Fibroblast of lung (primary cell): ENCODE data around the gene PPP4R2. TPM values are rescaled to one million over a fixed set of nuclear protein-coding genes. Genes with fewer than 3 reads are reported as not detected.
"Not testable (repeated sequence)": the region's sequence is repeated elsewhere in the genome, so short reads cannot be mapped to it uniquely, and the experiment has no call there.

Source experiments
- DNase-seq, 2 donors: peaks; one replicate each; pipeline versions ENCODE4 v3.0.0 to v3.0.0-alpha.2; 2010; ENCODE audit warnings: low read depth in 2 of 2
- H2AFZ ChIP-seq: 2 replicates; pipeline ENCODE4 v1.5.1; 2012; ENCODE audit warnings: low read length, control low read depth, inconsistent platforms
- H3K27ac ChIP-seq: 2 replicates; pipeline ENCODE4 v1.5.1; 2011; ENCODE audit warnings: low read length, control low read depth; ENCODE audit not compliant: insufficient read depth
- H3K27me3 ChIP-seq: 2 replicates; pipeline ENCODE4 v1.5.1; 2011; ENCODE audit warnings: mild to moderate bottlenecking, low read length; ENCODE audit not compliant: control insufficient read depth, insufficient read depth
- H3K36me3 ChIP-seq: 2 replicates; pipeline ENCODE4 v1.5.1; 2011; ENCODE audit warnings: low read length; ENCODE audit not compliant: control insufficient read depth, insufficient read depth
- H3K4me1 ChIP-seq: 2 replicates; pipeline ENCODE4 v1.5.1; 2011; ENCODE audit warnings: low read length; ENCODE audit not compliant: control insufficient read depth, insufficient read depth; ENCODE audit errors: extremely low read depth
- H3K4me2 ChIP-seq: 2 replicates; pipeline ENCODE4 v1.5.1; 2011; ENCODE audit warnings: low read length, control low read depth; ENCODE audit not compliant: insufficient read depth; ENCODE audit errors: extremely low read depth
- H3K4me3 ChIP-seq, 4 experiments: fragments of 200-600 bp in 1 of 4; sonication (generic) in 1 of 4; replicated peaks in 1 of 4; 2 replicates each; pipeline ENCODE4 v1.5.1; 2011 to 2016; ENCODE audit warnings: low read length in 4 of 4, low read depth in 3 of 4, mild to moderate bottlenecking in 3 of 4, control low read depth in 2 of 4, inconsistent platforms in 1 of 4, mixed read lengths in 1 of 4; ENCODE audit not compliant: insufficient read depth in 1 of 4; ENCODE audit errors: control extremely low read depth in 1 of 4
- H3K79me2 ChIP-seq: 2 replicates; pipeline ENCODE4 v1.5.1; 2012; ENCODE audit warnings: mild to moderate bottlenecking, low read length, inconsistent platforms; ENCODE audit not compliant: control insufficient read depth, insufficient read depth
- H3K9ac ChIP-seq: 2 replicates; pipeline ENCODE4 v1.5.1; 2011; ENCODE audit warnings: mild to moderate bottlenecking, low read length, control low read depth; ENCODE audit not compliant: insufficient read depth
- H3K9me3 ChIP-seq: 2 replicates; pipeline ENCODE4 v1.5.1; 2012; ENCODE audit warnings: low read depth, low read length; ENCODE audit not compliant: control insufficient read depth, insufficient read depth
- H4K20me1 ChIP-seq: 2 replicates; pipeline ENCODE4 v1.5.1; 2011; ENCODE audit warnings: low read length; ENCODE audit not compliant: control insufficient read depth, insufficient read depth; ENCODE audit errors: extremely low read depth
- EZH2 ChIP-seq: IDR thresholded peaks from 2 replicates; pipeline ENCODE4 v1.5.1; 2012; ENCODE audit warnings: low read length, control low read depth, mild to moderate bottlenecking; ENCODE audit errors: missing control alignments
- polyA plus RNA-seq, 2 donors: library from polyadenylated mRNA; depleted of rRNA in 1 of 2; stranded (reverse) in 1 of 2; unstranded in 1 of 2; fragments of >200 nt; gene quantifications; 2 replicates each; pipeline ENCODE4 v1.2.1, GENCODE V29; 2011 to 2012; ENCODE audit warnings: missing spikeins in 1 of 2
- total RNA-seq: library from RNA; depleted of rRNA; stranded (reverse); fragments of >200 nt; gene quantifications from 2 replicates; pipeline ENCODE4 v1.2.1, GENCODE V29; 2014
- TF ChIP-seq, protein P1 (sequence below), 2 donors: IDR thresholded peaks in 1 of 2; conservative IDR thresholded peaks in 1 of 2; 1 replicate in 1 of 2; 2 replicates in 1 of 2; pipeline ENCODE4 v1.5.1; 2011 to 2012; ENCODE audit warnings: low read length in 2 of 2, control low read depth in 1 of 2, inconsistent platforms in 1 of 2, low read depth in 1 of 2, mild to moderate bottlenecking in 1 of 2

Gene PPP4R2
- total and polyA plus RNA-seq, 2 donors (not counting 1 experiment from before 2014, with no cell fraction given): 35.5 to 65.6 TPM

DNA sequence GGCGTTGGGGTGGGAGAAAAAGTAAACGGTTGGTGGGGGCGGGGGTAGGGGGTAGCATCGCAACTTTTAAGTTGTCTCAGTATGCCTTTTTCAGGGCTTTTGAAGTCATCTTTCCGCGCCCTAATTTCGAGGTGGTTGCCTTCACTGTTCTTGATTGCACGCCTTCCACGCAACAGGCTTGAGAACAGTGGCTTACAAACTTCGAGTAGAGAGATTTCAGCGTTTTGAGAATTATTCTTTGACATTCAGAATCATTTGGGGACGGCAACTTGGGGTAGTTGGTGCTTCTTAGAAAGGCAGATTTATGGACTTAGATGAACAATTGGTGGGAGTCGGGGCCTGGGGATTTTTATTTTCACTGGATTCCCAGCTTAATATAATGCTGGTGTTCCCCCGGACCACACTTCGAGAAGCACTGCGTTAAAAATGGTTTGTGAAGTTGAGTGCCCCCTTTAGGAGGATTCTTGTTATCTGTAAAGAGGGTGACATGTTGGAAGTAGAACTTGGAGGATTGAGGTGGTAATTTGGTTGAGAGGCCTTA is 880 bp downstream of the PPP4R2 start:
- H2AFZ ChIP-seq: peak overlapping the region; percentile 9

DNA sequence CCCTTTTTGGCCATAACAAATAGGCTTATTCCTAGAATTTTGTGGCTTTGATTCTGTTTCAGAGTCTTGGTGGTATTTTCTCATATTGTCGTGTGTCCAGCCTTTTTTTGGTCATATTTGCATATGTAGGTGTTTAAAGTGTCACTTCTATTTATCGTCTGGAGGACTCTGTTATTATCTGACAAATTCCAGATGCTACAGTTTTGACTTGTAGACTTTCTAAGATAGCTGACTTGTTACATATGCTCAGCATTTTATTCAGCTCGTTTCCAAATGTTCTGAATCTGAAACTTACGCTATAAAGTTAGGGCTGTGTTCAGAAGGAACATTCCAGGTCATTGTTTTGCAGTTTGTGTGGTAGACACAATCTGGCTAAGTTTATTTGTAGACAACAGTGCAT is 1.9 kb downstream of the PPP4R2 start:
- DNase-seq: peak in 1 of 2 donors; percentile 11
- Histone ChIP-seq H3K9ac (peak overlapping the region; percentile 3), H3K36me3 (peaks cover 3% of the 10 kb centered on the region), H3K27me3 (no peaks in the 10 kb centered on the region), H2AFZ (no peak overlapping the region), H3K79me2 (peaks cover 62% of the 10 kb centered on the region), H3K9me3 (no peaks in the 10 kb centered on the region), H4K20me1 (peaks cover 11% of the 10 kb centered on the region), H3K4me2 (peak overlapping the region; percentile 96), H3K4me1 (peaks cover 2% of the 10 kb centered on the region), H3K27ac (peak overlapping the region; percentile 20), H3K4me3 (peak overlapping the region; percentile 76 to 97 (median 90))
- TF ChIP-seq, protein P1, sequence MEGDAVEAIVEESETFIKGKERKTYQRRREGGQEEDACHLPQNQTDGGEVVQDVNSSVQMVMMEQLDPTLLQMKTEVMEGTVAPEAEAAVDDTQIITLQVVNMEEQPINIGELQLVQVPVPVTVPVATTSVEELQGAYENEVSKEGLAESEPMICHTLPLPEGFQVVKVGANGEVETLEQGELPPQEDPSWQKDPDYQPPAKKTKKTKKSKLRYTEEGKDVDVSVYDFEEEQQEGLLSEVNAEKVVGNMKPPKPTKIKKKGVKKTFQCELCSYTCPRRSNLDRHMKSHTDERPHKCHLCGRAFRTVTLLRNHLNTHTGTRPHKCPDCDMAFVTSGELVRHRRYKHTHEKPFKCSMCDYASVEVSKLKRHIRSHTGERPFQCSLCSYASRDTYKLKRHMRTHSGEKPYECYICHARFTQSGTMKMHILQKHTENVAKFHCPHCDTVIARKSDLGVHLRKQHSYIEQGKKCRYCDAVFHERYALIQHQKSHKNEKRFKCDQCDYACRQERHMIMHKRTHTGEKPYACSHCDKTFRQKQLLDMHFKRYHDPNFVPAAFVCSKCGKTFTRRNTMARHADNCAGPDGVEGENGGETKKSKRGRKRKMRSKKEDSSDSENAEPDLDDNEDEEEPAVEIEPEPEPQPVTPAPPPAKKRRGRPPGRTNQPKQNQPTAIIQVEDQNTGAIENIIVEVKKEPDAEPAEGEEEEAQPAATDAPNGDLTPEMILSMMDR (conservative IDR thresholded peaks at IDR 0.05 in 1 of 2, IDR thresholded peaks at IDR 0.05 in 1 of 2; ENCODE audit: low read depth in 1 of 2, low read length in 2 of 2): no peak
- no peak for TF ChIP-seq EZH2

More for the DNA sequence above, 880 bp downstream of the PPP4R2 start:
- peaks cover 2% of the 10 kb centered on the region for H3K4me1 ChIP-seq
- peak overlapping the region; percentile 96 for H3K4me2 ChIP-seq
- peak; percentile 60 to 70 for DNase-seq
- peaks cover 11% of the 10 kb centered on the region for H4K20me1 ChIP-seq
- peak overlapping the region; percentile 82 for H3K27ac ChIP-seq
- H3K9ac ChIP-seq: peak overlapping the region; percentile 92
- no peaks in the 10 kb centered on the region for H3K27me3 ChIP-seq
- H3K4me3 ChIP-seq: peak overlapping the region; percentile 76 to 97 (median 90)
- H3K79me2 ChIP-seq: peaks cover 54% of the 10 kb centered on the region
- peaks cover 3% of the 10 kb centered on the region for H3K36me3 ChIP-seq
- TF ChIP-seq EZH2: no peak
- TF ChIP-seq, protein P1 (conservative IDR thresholded peaks at IDR 0.05 in 1 of 2, IDR thresholded peaks at IDR 0.05 in 1 of 2; ENCODE audit: low read depth in 1 of 2, low read length in 2 of 2): peak; percentile 54 to 59
- H3K9me3 ChIP-seq: no peaks in the 10 kb centered on the region

DNA sequence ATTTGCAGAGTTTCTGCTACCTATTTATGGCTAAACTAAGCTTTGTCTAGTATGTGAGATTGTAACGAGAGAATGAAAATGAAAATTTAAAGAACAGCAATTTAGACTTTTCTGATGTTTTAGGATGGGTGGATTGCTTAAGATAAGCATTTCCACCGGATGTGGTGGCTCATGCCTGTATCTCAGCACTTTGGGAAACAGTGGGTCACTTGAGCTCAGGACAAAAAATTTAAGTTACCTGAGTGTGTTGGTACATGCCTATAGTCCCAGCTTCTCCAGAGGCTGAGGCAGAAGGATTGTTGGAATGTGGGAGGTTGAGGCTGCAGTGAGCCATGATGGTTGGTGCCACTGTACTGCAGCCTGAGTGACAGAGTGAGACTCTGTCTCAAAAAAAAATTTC is 3.3 kb downstream of the PPP4R2 start:
- H3K9me3 ChIP-seq: no peaks in the 10 kb centered on the region
- H3K27me3 ChIP-seq: no peaks in the 10 kb centered on the region
- H2AFZ ChIP-seq: no peak overlapping the region
- DNase-seq: no peak
- peaks cover 11% of the 10 kb centered on the region for H4K20me1 ChIP-seq
- no peak overlapping the region for H3K9ac ChIP-seq
- H3K79me2 ChIP-seq: peaks cover 77% of the 10 kb centered on the region
- H3K4me2 ChIP-seq: peak overlapping the region; percentile 96
- peak overlapping the region; percentile 8 to 97 (median 50) for H3K4me3 ChIP-seq
- no peak overlapping the region for H3K27ac ChIP-seq
- TF ChIP-seq EZH2: no peak
- TF ChIP-seq, protein P1 (conservative IDR thresholded peaks at IDR 0.05 in 1 of 2, IDR thresholded peaks at IDR 0.05 in 1 of 2; ENCODE audit: low read depth in 1 of 2, low read length in 2 of 2): no peak
- H3K36me3 ChIP-seq: peaks cover 3% of the 10 kb centered on the region
- H3K4me1 ChIP-seq: peaks cover 2% of the 10 kb centered on the region

DNA sequence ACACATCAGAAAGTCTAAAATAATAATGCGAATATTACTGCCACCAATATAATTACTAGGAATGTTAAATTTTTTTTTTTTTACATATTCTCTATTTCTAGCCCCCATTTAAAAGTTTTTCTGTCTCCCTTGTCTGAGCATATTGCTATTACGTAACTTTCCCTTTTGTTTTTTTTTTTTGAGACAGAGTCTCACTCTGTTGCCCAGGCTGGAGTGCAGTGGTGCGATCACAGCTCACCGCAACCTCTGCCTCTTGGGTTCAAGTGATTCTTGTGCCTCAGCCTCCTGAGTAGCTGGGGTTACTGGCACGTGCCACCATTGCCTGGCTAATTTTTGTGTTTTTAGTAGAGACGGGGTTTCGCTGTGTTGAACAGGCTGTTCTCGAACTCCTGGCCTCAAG is 6.4 kb downstream of the PPP4R2 start:
- not testable (repeated sequence) for DNase-seq, H3K9ac ChIP-seq, H3K36me3 ChIP-seq, H3K27me3 ChIP-seq, H2AFZ ChIP-seq, H3K4me2 ChIP-seq, H3K27ac ChIP-seq, H3K4me1 ChIP-seq, H3K4me3 ChIP-seq, H3K9me3 ChIP-seq
- peaks cover 11% of the 10 kb centered on the region for H4K20me1 ChIP-seq
- H3K79me2 ChIP-seq: peaks cover 96% of the 10 kb centered on the region
